NCI-H460 (cell line): Measurements from ENCODE around the gene ACTL8. TPM values are rescaled to one million over a fixed set of nuclear protein-coding genes. Genes with fewer than 3 reads are reported as not detected.

Experiments
- DNase-seq: peaks from one replicate; pipeline ENCODE4 v3.0.0-alpha.2; 2016; ENCODE audit warnings: low read depth; ENCODE audit errors: extremely low read depth
- polyA plus RNA-seq: library from polyadenylated mRNA; depleted of rRNA; stranded (reverse); fragments of >200 nt; gene quantifications from 2 replicates; pipeline ENCODE4 v1.2.3, GENCODE V29; 2014; cell fraction: nucleus; rRNA removed
- total RNA-seq: library from RNA; depleted of rRNA; stranded (reverse); fragments of >200 nt; shearing (Covaris generic); gene quantifications from 2 replicates; pipeline ENCODE4 v1.2.3, GENCODE V29; 2014; rRNA removed

ACTL8 gene, protein sequence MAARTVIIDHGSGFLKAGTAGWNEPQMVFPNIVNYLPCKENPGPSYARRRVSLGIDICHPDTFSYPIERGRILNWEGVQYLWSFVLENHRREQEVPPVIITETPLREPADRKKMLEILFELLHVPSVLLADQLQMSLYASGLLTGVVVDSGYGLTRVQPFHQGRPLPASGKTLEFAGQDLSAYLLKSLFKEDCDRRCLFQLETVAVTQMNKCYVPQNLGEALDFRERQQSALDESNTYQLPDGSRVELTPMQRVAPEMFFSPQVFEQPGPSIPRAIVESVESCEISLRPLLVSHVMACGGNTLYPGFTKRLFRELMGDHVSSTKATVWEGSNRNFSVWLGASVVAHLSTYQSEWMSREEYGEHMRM
- not detected in 2 replicates for total RNA-seq
- 0.10 TPM in 1 of 2 replicates, not detected in the other for polyA plus RNA-seq

DNA sequence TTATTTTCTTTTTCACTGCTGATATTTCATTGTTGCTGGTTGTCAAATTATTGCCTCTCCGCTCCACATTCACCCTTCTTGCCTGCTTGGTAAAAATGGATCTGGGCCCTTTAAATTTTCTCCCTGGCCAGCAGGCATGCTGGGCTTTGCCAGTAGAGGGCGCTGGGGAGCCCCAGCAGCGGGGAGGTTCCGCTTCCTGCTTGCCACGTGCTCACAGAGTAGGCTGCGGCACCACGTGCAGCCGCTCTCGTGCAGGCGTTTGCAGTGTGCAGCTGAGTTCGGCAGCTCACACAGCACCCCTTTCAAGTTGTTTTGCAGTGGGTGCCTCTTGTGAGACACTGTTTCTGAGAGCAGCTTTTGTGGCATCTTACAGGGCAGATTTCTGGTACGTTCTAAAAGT is at the start of gene ACTL8:
TSS of gene ACTL8 (plus strand) at position 214 of the 400 bp plus-strand sequence. CDS start 67,676 bp downstream, outside the sequence.
- DNase-seq: no peak

DNA sequence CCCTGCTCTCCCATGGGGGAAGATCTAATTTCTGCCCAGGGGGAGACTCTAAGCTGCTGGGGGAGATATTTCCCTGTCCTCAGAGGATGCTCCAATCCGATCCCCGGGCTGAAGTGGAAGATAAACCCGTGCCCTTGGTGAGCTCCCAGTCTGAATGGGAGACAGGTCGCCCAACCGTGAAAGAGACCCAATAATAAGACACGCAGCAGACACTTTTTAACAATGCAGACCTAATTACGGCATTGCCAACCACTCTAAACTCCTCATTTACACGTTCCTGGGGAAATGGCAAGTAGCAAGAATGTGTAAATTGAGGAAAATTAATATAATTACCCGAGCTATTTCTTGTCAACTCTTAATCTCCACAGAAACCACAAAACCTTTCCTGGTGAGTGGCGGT is 48.7 kb upstream of the ACTL8 start:
- no peak for DNase-seq

DNA sequence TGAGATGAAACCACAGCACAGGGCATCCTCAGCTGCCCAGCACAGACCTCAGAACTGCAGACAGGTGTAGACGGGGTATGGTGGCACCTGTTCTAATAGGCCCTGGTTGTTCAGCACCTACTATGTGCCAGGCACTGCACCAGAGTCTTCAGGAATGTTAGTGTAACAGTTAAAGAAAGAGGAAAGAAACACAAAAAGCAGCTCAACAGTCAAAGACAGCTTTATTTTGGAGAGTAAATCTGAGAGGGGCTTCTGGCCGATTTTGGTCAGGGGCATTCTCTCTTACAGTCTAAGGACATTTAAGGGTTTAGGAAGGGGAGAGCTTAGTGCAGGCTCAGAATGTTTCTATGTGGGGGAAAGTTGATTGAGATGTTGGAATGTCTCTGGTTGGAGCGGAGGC is 45.2 kb upstream of the ACTL8 start:
- DNase-seq: no peak

DNA sequence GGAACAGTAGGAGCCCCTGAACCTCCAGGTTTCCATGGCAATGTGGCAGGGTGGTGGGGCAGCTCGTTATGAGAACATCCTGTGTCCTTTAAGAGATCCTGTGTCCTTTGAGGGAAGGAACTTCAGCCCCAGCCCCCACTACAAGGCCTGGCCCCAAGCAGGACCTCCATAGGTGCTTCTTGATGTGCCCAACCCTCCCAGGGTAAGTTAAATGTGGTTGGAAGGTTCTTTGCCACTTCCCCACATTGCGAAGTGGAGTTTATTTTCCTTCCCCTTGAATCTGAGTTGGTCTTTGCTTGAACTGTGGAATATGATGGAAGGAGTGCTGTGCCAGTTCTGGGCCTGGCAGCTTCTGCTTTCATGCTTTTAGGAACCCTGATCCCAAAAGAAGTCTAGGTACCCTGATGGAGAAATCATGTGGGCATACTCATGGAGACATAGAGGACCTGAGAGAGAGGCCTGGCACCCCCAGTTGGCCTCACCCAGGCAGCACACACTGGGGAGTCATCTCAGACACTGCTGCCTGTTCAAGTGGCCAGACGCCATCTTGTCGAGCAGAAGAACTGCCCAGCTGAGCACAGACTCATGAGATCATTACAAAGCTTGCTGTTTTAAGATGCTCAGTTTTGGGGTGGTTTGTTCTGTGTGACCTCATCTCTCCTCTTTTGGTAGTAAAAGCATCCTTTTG is 44.1 kb upstream of the ACTL8 start:
- DNase-seq: no peak

DNA sequence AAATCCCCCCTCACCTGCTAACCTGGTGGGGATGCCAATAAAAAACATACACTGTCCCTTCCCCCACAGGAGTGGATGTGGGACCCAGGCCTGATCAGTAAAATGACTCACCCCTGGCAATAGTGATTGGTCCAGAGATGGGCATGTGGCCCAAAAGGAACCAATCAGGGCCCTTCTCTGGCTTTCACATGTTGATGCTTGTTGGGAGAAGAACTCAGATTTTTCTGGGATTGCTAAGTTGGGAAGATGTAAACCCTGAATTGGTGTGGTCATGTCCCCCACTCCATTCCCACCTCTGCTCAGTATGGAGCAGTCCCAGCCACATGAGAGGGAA is 43.6 kb upstream of the ACTL8 start:
- no peak for DNase-seq

DNA sequence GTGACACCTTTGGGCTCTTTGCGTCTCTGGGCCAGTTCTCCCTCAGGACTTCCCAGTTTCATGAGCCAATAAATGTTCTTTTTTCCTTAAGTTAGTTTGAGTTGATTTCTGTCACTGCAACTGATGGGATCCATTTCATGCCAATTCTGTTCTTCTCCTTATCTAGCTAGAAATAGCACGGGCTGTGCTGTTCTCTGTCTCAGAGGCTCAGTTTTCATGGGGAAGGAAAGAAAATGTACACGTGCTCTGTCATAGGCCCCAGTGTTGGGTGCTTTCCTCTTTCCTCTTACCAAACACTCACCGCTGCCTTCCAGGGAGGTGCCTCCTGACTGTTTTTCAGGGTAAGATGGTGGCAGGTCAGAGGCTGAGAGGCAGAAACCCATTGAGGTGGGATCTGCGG is 43.2 kb upstream of the ACTL8 start:
- no peak for DNase-seq

DNA sequence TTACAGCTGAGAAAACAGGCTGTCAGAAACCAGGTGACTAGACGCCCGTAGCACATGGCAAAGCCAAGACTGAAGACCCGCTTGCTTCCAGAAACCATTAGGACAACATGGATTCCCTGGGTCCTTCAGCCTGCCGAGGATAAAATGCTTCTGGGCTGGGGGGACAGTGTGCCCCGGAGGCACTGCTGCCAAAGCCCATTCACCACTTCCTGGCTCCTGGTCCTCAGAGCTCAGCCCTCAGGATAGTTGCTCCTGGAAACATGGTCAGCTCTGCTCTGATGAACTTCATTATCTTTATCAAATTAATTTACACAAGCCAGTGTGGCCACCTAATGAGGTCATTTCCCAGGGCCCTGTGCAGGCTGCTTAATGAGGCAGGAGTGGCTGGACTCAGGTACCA is 41.1 kb upstream of the ACTL8 start:
- no peak for DNase-seq

DNA sequence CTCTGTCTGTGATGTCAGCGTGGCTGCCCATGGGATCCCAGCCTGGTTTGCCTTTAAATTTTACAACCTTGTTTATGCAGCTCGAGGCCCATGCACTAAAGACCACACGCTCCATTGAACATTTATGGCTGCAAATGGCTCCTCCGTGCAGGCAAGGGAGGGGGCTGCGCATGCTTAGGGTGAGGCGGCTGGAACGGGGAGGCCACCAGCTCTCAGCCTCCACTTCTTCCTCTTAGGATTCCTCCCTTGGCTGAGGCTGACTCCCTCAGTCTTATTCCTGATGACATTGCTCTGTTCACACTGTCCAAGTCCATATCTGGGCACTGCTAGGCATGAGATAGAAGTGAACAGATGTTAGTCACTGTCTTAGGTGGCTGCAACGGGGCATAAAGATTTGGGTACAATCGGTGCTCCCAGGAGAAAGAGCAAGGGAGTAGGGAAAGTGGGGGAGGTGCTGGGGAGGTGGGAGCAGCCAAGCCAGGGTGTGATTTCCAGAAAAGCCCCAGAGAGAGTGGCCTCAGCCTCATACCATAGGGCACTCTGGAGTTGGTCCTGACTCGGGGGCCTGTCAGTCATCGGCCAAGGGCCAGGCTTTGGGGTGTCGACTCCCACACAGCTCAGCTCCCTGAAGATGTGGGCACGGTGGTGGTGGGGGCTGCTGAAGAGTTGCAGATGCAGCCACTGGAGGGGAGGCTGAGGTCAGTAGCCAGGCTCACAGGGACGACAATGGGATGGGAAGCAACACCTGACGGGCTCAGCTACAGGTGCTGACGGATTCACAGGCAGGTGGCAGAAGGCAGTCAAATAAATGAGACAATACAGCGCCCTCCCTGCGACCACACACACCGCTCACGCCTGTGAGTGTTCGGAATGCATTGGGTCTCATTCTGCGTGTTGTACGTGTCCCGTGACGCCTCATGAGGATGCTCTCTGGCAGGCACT is 37.3 kb upstream of the ACTL8 start:
- DNase-seq: no peak

DNA sequence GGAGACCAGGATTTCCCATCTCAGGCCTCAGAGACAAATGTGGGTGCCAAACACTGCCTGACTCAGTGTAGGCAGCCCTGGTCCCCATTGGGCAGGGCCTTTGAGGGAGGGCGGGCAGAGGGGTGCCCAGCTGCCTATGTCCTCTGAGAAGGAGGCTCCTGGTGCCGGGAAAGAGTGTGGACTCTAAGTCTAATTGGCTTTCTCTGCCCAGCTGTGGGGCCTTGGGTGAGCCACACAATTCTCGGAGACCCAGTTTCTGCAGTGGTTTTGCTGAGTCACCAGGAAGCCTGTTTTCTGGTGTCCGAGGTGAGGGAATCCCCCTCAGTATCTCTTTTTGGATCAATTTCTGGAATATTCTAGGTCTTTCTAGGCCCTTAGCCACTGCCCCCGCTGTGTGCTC is 35.3 kb upstream of the ACTL8 start:
- no peak for DNase-seq

DNA sequence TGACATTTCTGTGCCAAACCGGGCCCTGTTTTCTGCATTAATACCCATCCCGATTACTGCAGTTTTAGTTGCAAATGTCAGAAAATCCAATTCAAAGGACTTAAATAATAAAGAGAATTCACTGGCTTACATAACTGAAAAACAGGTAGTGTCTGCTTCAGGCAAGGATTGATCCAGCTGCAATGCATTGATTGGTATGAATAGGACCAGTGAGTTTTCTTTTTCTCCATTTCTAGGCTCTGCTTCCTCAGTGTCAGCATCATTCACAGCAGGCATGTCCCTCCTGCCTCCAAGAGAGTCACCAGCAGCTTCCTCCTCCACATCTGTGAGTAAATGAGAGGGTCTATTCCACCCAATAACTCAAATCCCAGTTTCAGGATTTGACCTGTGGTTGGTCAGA is 33.7 kb upstream of the ACTL8 start:
- no peak for DNase-seq

DNA sequence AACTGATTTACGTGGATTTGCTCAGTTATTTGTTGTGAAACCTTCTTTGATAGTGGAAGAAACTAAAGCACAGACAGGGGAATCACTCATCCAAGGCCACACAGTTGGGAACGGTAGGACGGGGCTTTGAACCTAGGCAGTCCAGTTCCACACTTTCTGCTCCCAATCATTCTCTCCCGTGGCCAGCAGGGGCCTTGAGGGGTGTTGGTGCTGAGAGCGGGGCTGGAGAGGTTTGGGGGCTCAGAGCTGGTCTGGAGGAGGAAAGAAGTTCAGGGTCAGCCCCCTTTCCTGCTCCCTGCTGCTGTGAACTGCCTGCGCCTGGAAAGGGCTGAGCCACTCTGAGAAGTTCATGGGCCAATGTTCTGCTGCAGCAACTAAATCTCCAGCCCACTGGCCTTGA is 31.4 kb upstream of the ACTL8 start:
- no peak for DNase-seq

DNA sequence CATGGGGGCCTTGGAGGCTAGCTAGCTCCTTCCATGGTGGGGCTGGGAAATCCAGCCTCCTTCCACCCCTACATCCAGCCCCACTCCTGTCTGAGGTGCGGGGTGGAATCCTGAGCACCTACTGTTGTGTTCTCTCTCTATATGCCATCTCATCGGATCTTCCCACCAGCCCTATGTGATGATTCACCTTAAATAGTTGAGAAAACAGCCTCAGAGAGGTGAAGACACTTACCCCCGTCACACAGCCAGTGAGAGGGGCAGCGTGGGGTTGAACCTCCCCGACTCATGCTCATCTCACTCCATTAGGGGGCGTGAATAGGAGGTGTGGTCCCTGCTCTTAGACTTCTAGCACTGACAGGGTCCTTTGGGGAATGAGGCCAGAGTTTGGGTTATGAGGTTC is 31.0 kb upstream of the ACTL8 start:
- DNase-seq: no peak

DNA sequence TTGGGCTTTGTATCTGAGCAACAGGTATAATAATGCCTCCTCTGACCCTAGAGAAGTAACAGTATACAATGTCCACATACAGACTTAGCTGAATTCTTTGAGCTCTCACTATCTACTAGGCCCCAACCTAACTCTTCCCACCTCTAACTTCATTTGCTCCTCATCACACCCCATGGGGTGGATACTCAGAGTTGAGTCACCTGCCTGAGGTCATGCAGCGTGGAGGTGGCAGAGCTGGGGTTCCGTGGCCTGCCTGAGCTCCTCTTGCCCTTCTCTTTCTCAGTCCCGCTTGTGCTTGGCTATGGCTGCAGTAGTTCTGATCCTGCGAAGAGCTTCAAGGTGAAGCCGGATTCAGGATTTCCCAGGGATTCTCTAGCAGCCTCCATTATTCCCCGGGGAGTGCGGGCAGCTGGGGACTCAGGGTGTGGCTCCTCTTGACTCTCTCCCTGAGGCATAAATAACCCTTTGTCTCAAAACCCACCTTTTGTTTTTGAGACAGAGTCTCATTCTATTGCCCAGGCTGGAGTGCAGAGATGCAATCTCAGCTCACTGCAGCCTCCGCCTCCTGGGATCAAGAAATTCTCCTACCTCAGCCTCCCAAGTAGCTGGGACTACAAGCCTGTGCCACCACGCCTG is 29.9 kb upstream of the ACTL8 start:
- DNase-seq: no peak

DNA sequence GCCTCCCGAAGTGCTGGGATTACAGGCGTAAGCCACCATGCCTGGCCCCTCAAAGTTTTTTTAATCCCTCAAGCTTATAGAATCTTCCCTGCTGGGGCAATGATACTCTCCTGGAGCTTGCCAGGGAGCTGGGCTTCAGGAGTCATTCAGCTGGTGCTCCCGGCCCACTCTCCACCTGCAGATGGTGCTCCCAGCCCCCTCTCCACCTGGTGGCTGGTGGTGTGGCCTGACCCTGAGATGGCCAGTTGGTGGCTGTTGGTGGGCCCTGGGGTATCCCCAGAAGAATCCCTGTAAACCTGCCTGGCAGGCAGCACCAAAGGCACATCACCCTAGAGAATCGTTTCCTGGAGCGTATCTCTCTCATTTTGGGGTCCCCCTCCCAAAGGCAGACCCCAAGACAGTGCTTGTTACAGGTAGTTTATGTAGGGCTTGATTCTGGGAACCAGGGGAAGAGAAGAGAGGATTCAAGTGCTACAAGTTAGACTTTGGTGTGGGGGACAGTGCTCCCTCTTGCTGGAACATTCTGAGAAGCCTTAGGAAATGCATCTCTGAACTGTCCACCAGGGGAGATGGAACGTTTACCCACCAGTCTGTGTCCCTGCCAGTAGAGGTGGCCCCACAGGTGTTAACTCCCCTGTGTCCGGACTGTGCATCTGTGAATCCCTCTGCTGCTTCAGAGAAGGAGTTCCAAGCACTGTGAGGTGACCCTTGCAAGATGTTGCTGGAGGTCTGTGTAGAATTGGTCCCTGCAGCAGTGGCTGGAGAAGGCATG is 29.1 kb upstream of the ACTL8 start:
- no peak for DNase-seq

DNA sequence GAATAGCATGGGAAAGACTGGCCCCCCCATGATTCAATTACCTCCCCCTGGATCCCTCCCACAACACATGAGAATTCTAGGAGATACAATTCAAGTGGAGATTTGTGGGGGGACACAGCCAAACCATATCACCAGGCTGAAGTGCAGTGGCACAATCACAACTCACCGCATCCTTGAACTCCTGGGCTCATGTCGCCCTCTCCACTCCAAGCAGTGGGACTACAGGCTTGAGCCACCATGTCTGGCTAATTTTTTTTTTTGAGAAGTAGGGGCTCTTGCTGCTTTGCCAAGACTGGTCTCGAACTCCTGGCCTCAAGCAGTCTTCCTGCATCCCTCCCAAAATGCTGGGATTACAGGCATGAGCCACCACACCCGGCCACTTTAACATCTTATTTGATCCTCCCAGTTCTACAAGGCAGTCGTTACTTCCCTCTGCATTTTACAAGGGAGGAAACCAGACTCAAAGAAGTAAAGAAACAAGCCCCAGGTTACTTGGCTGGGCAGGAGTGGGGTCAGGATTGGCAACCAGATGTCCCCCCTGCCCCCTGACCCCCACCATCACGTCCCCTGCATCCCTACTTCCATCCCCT is 26.9 kb upstream of the ACTL8 start:
- DNase-seq: no peak

DNA sequence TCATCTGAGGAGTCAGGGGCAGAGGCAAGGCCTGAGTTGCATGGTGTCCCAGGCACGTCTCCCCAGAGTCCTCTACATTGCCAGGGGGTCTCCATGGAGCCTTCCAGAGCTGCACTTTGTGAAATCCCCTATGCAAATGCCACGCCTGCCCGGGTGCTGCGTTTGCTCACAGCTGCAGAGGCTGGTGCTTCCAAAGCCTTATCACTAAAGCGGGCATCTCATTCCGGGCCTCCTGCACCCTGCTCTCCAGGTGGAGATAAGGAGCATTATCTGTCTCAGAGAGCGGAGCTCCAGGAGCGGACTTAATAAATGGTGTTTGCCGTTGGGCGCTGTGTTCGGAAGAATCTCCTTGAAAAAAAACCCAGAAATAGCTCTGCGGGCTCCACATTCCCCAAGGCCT is 25.9 kb upstream of the ACTL8 start:
- no peak for DNase-seq

DNA sequence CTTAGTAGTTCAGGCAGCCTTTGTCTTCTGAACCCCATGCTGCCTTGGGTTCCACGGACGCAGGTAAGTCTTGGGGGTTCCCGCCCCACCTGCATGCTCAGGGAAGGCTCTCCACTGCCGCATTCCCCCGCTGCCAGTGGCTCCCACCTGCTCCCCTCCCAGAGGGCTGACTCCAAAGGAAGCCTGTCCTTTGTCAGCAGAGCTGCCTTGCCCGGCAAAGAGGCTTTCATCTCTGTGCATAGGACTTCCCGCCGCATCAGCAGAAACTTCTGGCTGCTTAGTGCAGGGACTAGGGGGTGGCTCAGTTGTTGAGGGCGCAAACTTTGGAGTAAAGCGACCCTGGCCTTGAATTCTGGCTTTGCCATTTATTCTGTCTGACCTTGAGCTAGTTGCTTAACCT is 25.2 kb upstream of the ACTL8 start:
- no peak for DNase-seq

DNA sequence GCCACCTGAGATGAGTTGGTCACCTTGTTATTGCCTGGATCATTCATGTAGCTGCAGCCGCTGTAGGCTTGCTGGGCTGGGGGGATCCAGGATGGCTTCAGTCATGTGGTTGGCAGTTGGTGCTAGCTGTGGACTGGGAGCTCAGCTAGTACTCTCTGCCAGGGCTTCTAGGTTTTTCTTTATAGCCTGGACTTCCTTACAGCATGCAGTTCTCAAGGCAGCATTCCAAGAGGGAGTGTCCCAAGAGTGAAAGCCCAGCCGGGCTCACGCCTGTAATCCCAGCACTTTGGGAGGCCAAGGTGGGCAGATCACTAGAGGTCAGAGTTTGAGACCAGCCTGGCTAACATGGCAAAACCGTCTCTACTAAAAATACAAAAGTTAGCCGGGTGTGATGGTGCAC is 23.7 kb upstream of the ACTL8 start:
- DNase-seq: no peak

DNA sequence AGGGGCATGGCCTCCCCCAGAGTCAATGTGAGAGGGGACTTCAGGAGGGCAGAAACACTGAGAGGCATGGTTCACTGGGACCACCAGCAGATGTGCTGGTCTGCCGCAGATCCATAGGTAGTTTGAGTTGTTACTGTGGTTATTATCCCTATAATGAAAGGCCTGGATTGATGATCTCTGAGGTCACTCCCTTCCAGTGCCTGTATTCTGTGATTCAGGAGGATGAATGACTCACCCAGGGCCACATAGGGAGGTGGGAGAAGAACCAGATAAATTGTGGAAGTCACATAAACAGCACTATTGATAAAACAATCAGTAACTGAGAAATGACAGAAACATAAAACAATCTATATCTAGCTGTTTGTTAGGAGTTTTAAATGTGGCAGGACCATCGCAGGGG is 22.7 kb upstream of the ACTL8 start:
- DNase-seq: no peak

DNA sequence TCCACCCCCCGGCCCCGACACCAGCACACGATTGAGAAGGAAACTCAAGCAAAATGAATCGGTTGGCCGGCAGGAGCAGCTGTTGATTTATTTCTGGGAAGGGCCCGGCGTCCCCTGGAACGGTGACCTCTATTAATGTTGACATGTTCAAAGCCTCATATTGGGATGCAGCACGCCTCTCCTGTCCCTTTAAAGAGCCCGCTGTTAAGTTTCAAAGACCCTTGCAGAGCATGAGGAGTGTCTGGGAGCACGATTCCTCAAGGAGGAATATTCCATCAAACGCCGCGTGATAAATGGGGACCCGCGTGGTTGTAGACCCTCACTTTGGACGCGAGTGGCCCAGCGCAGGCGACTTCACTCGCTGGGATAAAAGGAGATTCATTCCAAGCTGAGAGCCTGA is 21.5 kb upstream of the ACTL8 start:
- no peak for DNase-seq
